HG03521 (cell line): ENCODE data around the gene ZNF226.
"Not testable (repeated sequence)": the region's sequence is repeated elsewhere in the genome, so short reads cannot be mapped to it uniquely, and the experiment has no call there.

ENCODE experiments used
- ATAC-seq: cut with Tn5 transposase; IDR thresholded peaks from one replicate; pipeline ENCODE4 v1.9.1; 2021; ENCODE audit warnings: mild to moderate bottlenecking, moderate library complexity; ENCODE audit not compliant: unreplicated experiment

The ZNF226 gene

DNA sequence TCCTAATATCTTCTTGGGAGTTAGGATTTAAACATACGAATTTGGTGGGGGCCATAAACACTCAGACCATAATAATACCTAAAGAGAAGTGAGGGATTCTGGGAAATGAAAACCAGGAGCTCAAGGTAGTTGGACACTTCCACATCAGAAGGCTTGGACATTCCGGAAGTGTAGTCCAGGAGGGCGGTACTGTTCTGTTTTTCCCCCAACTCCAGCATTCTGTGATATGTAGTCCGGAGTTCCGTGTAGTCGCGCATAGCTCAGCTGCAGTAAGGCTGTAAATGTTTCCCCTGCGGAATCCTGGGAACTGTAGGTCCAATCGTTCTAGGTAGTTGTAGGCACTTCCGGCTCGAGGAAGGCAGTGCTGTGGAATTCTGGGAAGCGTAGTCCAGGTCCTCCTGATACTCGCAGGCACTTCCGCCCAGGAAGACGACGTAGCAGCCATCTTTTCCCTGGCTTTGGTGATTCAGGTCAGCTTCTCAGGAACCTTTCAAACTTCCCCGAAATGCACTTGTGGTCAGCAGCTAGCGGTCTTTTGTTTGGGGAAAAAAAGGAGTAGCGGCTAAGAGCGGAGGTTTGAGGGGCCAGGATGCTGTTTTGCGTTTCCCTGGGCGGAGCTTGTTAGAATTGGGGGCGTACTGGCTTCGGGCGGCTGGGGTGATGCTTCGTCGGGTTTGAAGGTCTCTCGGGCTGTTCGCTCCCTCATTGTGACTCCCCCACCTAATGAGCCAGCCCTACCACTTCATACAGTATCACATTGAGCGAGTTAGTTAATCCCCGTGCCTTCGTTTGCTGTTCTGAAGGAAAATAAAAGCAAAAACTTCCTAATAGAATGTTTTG, at the start of gene ZNF226:
Gene ZNF226 (plus strand): TSS at position 428 of the 840 bp plus-strand sequence. CDS start 4,981 bp downstream, outside the sequence.
- ATAC-seq, result peak; percentile 75

DNA sequence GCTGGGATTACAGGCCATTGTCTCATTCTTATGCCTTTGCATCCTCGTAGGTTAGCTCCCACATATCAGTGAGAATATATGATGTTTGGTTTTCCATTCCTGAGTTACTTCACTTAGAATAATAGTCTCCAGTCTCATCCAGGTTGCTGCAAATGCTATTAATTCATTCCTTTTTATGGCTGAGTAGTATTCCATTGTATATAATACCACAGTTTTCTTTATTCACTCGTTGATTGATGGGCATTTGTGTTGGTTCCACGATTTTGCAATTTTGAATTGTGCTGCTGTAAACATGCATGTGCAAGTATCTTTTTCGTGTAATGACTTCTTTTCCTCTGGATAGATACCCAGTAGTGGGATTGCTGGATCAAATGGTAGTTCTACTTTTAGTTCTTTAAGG, 43.7 kb upstream of the ZNF226 start:
- not testable (repeated sequence) for ATAC-seq

DNA sequence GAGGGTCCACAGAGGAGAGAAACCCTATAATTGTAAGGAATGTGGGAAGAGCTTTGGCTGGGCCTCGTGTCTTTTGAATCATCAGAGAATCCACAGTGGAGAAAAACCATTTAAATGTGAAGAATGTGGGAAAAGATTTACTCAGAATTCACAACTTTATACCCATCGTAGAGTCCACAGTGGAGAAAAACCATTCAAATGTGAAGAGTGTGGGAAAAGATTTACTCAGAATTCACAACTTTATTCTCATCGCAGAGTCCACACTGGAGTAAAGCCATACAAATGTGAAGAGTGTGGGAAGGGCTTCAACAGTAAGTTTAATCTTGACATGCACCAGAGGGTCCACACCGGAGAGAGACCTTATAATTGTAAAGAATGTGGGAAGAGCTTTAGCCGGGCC, 32.9 kb upstream of the ZNF226 start:
- no peak for ATAC-seq

DNA sequence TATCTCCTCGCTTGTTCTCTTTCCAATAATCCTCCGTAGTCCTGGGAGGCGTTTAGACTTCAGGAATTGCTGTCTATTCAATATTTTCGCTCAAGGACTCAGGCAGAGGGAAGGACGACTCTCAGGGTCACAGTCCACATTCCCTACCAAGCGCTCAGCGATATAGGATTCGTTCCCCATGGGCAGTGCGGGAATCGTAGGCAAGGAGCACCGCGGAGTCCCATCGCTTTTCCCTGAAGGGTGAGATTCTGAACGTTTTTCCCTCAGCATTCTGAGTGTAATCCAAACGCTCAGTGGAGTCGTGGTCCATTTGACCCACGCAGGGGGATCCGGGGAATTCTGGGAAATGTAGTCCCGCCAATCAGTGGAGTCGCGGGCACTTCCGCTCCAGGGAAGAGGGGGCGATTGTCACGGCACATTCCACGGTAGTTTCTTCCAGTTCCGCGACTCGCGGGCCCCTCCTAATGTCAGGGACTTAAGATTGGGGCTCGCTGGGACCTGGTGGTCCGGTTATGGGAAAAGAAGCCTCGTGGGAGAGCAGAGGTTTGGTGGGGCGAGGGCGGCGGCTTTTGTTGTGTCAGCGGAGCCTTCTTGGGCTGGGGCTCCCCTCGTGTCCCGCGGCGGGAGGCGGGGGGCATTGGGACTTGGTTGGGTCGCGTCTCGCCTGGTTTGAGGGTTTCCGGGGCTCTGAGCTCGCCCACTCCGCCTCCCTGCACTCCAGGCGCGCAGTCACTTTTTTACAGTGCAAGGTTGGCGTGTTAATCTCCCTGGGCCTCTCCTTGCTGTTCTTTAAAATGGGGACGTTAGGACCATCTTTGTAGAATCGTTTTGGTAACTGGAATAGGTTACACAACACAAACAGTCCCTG, 23.5 kb upstream of the ZNF226 start, which contains the start of gene ZNF234:
Gene ZNF234 (plus strand): TSS at position 364 of the 868 bp plus-strand sequence. CDS start 3,079 bp downstream, outside the sequence.
- ATAC-seq, result peak; percentile 68

DNA sequence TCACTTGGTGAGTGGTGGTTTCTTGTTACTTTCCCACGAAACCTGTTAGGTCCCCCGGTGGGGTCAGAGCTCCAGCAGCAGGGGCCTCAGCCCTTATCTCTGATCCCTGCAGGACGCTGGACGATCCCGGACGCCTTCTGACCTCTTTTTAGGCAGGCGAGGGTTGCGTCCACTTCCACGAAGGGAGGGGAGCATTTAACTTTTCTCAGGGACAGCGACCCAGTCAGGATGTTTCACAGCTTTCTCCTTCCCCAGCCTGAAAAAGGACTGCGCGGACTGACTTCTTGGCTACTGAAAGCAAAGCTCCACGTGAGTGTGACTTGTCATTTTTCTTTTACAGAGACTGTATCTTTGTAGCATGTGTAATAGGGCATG, 22.9 kb upstream of the ZNF226 start:
- ATAC-seq, result peak; percentile 20

DNA sequence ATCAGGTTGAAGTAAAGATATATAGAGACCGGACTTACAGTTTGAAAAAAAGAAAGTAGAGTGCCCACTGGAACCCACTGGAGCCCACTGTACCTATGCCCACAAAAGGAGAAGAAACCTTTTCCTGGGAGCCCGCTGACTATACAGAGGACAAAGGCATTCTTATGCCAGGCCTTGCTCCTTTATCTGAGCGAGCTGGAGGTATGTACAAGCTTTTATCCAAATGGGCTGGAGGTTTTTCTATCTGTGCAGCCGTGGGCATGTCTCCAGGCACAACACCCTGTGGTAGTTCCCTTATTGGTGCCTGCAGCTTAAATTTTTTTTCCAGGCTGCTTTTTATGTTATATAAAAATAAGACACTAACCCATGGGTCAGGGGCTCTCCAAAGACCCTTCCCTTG, 15.1 kb upstream of the ZNF226 start:
- ATAC-seq, result no peak

DNA sequence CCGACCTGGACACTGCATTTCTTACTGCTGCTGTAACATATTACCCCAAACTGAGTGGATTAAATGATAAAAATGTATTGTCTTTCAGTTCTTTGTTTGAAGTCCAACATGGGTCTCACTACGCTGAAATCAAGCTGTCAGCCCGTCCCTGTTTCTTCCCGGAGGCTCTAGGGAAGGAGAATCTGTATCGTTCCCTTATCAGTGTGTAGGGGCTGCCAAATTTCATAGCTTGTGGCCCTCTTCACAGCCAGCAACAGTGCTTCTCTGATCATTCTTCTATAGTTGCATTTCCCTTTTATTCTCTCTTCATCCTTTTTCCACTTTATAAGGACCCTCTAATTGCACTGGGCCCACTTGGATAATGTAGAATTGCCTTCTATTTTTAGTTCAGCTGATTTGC, 13.4 kb upstream of the ZNF226 start:
- ATAC-seq, result no peak

DNA sequence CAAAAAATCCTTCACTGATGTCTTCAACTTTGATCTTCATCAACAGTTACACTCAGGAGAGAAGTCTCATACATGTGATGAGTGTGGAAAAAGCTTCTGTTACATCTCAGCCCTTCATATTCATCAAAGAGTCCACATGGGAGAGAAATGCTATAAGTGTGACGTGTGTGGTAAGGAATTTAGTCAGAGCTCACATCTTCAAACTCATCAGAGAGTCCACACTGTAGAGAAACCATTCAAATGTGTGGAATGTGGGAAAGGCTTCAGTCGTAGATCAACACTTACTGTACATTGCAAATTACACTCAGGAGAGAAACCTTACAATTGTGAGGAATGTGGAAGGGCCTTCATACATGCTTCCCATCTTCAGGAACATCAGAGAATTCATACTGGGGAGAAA, 8.4 kb upstream of the ZNF226 start:
- ATAC-seq, result no peak

DNA sequence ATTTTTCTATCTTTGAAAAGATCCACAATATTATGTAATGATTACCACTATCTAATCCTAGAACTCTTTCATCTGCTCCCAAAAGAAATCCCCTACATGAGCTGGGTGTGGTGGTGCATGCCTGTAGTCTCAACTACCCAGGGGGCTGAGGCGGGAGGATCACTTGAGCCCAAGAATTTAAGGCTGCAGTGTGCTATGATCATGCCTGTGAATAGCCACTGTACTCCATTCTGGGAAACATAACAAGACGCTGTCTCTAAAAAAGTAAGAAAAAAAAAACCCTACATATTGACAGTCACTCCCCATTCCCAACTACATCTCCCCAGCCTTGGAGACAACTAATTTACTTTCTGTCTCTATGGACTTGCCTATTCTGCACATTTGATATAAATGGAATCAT, 1.1 kb upstream of the ZNF226 start:
- ATAC-seq, result no peak

DNA sequence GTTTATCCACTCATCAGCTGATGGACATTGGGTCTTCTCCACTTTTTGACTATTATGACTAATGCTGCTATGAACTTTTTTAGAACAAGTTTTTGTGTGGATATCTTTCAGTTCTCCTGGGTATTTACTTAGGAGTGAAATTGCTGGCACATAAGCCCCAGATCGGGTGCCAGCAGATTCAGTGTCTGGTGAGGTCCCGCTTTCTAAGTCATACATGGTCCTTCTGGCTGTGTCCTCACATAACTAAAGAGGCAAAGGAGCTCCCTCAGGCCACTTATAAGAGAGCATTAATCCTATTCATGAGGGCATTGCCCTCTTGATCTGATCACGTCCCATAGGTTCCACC, 600 bp upstream of the ZNF226 start:
- peak; percentile 5 for ATAC-seq

DNA sequence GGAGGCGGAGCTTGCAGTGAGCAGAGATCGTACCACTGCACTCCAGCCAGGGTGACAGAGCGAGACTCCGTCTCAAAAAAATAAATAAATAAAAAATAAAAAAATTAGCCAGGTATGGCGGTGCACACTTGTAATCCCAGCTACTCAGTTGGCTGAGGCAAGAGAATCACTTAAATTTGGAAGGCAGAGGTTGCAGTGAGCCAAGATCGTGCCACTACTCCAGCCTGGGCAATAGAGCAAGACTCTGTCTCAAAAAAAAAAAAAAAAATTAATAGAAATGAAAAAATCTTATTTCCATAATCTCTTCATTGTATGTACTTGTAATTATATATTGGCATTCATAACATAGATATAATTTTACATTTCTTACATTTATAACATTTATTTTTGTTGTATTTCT, 5.8 kb downstream of the ZNF226 start:
- ATAC-seq, result not testable (repeated sequence)

DNA sequence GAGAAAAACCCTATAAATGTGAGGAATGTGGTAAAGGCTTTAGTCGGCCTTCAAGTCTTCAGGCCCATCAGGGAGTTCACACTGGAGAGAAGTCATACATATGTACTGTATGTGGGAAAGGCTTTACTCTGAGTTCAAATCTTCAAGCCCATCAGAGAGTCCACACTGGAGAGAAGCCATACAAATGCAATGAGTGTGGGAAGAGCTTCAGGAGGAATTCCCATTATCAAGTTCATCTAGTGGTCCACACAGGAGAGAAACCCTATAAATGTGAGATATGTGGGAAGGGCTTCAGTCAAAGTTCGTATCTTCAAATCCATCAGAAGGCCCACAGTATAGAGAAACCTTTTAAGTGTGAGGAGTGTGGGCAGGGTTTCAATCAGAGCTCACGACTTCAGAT, 11.7 kb downstream of the ZNF226 start:
- ATAC-seq, result no peak

DNA sequence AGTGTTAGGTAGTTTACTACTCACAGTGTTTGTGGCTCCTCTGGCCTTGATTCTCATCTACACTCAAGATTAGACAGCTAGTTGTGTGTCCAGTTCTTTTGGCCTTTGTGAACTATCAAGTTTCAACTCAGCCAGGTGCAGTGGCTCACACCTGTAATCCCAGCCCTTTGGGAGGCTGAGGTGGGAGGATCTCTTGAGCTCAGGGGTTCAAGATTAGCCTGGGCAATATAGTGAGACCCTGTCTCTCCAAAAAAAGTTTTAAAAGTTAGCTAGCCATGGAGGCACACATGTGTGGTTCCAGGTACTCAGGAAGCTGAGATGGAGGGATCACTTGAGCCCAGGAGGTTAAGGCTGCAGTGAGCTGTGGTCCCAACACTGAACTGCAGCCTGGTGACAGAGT, 16.1 kb downstream of the ZNF226 start:
- ATAC-seq, result no peak

DNA sequence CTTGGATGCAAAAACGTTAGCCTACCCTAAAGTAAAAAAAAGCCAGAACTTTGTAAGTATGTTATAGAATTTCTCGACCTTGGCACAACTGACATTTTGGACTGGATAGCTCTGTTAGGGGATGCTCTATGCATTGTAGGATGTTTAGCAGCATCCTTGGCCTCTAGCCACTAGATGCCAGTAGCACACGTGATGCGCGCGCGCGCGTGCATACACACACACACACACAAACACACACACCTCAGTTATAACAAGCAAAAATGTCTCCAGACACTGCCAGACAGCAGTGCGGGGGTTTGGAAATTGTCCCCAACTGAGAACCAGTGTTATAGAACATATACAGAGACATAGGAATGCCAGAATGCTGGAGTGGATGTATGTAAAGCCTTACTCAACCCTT, 17.2 kb downstream of the ZNF226 start:
- no peak for ATAC-seq

DNA sequence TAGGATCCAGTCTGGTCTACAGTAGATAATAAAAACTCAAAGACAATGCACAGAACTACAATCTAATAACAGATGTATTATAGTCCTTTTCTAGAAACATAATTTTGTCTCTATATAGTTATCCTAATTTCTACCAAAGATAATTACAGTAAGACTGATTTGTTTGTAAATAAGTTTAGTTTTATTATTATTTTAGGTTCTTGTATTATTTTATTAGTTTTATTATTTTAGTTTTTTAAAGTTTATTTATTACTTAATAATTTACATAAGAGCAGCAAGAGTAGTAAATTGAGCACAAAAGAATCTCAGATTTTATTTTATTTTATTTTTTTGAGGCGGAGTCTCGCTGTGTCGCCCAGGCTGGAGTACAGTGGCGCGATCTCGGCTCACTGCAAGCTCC, 25.1 kb downstream of the ZNF226 start:
- ATAC-seq, result no peak

DNA sequence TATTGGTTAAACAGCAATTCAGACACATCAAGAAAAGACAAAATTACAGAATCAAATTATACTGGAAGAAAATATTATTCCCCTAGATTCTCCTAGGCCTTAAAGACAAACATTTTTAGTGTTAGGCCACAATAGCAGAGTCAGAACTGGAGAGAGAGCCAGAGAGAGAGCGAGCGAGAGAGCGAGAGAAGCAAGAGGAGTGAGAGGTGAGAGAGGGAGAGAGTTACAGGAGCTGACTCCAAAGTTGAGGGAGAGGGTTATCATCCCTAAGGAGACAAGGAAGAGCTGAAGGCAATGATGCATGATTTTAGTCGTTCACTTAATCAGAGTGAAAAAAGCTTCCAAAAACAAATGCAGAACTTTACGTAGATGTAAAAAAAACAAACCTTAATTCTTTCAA, 27.2 kb downstream of the ZNF226 start:
- no peak for ATAC-seq

DNA sequence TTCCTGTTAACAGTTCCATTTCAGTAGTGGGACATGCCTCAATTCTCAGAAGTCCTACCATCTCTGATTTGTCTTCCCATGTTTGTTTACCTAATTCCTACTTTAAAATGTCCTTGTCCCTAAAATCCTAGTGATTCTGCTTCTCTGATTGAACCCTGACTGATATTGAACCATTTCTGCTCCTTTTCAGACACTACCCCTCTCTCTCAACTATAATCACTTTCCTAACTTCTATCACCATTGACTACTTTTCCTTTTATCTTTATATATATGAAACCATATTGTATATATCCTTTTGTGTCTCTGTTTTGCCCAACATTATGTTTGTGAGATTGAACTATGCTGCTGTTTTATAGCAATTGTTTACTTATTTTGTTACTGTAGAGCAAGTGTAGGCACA, 31.9 kb downstream of the ZNF226 start:
- ATAC-seq, result no peak

DNA sequence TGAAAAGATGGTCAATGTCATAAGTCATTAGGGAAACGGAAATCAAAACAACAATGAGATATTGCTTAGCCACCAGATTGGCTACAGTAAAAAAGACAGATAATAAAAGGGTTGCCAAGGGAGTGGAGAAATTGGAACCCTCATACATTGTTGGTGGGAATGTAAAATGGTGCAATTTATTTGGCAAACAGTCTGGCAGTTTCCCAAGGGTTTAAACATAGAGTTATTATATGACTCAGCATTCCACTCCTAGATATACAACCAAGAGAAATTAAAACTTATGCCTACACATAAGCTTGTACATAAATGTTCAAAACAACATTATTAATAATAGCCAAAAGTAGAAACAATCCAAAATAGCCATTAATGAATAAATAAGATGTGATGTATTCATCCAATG, 37.6 kb downstream of the ZNF226 start:
- no peak for ATAC-seq

DNA sequence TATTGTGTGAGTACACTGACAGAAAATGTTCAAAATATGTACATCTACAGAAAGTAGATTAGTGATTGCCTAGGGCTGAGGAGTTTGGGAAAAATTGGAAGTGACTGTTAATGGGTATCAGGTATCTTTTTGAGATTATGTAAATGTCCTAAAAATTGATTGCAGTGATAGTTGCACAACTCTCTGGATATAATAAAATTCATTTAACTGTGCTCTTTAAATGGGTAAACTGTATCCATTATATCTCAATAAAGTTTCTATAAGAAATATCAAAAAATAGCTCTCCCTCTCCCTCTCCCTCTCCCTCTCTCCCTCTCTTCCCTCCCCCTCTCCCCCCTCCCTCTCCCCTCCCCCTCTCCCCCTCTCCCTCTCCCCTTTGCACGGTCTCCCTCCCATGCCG, 38.1 kb downstream of the ZNF226 start:
- ATAC-seq, result no peak

DNA sequence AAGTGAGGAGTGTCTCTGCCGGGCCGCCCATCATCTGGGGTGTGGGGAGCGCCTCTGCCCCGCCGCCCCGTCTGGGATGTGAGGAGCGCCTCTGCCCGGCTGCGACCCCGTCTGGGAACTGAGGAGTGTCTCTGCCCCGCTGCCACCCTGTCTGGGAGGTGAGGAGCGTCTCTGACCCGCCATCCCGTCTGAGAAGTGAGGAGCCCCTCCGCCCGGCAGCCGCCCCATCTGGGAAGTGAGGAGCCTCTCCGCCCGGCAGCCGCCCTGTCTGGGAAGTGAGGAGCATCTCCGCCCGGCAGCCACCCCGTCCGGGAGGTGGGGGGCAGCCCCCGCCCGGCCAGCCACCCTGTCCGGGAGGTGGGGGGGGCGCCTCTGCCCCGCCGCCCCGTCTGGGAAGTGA, 39.0 kb downstream of the ZNF226 start:
- not testable (repeated sequence) for ATAC-seq

DNA sequence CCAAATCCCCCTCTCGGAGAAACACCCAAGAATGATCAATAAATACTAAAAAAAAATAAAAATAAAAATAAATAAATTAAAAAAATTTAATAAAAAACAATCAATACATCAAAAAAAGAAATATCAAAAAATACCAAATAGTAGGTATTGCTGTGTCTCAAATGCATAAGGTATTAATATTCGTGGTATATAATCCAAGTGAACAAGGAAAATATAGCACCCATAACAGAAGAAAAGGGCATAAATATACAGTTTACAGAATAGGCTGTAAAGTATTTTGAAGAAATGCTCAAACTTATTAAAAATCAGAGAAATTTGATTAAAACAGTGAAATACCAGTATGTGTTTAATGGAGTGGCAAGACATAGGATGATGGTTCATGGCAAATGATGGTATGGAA, 39.9 kb downstream of the ZNF226 start:
- no peak for ATAC-seq
